HG02571 (cell line): ENCODE results near the gene WNT7B.

ENCODE experiments used
- ATAC-seq: cut with Tn5 transposase; IDR thresholded peaks from one replicate; pipeline ENCODE4 v1.9.1; 2021; ENCODE audit warnings: mild to moderate bottlenecking, moderate library complexity; ENCODE audit not compliant: unreplicated experiment

The WNT7B gene

DNA sequence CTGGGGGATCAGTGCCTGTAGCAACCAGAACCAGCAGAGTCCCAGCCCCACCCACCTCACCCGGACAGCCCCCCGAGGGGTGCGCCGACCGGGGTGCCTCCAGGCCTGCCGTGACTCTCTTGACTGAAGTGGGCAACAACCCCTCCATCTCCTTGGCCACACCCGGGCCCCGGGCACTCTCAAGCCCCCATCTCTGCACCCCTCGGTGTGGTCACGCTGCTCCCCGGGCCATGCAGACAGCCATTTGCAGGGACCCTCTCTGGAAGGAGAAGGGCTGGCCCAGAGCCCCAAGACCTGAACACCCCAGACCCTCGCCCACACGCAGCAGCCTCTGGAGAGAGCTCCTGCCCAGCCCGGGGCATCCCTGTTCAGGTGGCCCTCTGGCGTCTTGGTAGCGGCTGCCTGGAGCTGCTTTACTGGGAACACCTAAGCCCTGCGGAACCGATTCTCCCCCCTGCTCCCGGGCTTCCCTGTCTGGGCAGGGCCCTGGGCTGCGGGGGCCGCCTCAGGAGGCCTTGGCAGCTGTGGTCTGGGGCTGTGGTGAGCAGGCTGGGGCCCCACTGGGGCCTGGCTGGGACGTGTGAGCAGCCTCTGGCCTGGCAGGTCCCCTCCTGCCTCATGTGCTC is 84.9 kb downstream of the WNT7B start:
- ATAC-seq: no peak

GRCh38 chr22:45891471-45891995 is 85.4 kb downstream of the WNT7B start:
- no peak for ATAC-seq

DNA sequence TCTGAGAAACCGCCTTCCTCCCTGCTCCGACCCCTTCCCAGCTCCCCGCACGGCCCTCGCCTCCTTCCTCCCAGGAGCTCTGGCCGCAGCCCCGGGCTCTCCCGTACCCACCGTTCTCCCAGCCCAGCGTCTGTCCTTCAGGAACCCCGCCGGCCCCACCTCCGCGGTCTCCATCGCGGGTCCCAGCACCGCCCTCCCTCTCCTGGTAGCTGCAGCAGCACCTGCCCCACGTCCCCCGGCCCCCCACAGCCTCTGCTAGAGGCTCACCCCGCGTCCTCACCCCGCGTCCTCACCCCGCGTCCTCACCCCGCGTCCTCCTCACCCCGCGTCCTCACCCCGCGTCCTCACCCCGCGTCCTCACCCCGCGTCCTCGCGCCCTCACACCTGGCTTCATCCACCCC is 85.9 kb downstream of the WNT7B start:
- ATAC-seq: no peak

DNA sequence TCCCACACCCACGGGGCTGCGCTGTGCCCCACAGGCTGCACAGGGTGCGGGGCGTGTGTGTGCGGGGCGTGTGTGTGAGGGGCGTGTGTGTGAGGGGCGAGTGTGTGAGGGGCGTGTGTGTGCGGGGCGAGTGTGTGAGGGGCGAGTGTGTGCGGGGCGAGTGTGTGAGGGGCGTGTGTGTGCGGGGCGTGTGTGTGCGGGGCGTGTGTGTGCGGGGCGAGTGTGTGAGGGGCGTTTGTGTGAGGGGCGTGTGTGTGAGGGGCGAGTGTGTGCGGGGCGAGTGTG is 86.7 kb downstream of the WNT7B start:
- no peak for ATAC-seq

GRCh38 chr22:45889539-45890350 is 87.2 kb downstream of the WNT7B start:
- no peak for ATAC-seq

DNA sequence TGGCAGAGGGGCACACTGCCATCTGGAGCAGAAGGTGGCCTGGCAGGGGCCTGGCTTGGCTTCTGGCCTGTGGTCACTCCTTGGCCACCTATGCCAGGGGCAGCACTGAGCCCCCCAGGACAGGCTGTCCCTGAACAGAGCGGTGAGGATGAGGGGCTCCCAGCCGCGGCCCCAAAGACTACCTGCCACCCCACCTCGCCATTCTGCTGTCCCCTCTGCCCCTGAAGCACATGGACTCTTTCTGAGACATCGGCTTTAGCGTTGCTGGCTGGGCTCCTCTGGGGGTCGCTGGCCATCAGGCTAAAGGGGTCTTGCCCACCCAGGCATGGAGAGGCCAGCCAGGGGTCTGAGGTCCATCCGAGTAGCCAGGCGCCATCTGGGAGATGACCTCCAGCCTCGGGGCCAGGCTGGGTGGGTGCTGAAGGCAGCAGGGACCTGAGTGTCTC is 87.8 kb downstream of the WNT7B start:
- ATAC-seq: no peak

- no peak for ATAC-seq
These were observed 88.5 kb downstream of the WNT7B start for GRCh38 chr22:45888221-45889092.

- ATAC-seq: no peak
These were observed 89.5 kb downstream of the WNT7B start for GRCh38 chr22:45887202-45888131.

DNA sequence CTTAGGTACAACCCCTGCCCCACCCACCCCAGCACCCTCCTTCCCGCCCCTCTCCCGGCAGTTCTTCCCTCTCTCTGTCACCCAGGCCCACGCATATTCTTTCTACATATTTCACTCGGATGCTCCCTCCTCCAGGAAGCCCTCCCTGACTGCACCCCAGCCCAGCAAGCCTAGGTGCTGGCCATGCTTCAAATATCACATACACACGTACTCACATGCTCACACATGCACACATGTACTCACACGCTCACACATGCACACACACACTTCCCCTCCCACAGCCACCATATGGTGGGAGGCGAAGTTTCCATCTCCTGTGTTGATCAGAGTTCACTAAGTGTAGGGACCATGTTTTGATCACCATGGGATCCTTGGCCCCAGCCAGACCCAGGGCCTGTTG is 90.4 kb downstream of the WNT7B start:
- ATAC-seq: no peak

DNA sequence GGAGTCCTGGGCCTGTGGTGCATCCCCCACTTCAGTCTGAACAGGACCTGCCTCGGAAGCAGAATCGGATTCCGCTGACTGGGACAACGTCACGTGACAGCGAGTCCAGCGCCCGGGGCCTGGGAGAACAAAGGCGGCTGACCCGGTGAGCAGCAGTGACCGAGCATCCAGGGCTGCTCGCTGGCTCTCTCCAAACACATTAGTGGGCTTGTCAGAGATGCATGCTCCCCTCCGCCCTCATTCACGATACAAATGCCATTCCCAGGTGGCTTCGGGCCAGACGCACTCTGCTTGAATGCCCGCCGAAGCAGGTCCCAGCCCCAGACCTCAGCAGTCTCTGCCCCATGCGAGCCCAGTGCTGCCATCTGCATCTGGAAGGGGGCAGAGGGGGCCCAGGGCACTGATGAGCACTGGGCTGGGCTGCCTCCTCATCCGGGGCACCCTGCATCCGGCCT is 91.0 kb downstream of the WNT7B start:
- no peak for ATAC-seq

DNA sequence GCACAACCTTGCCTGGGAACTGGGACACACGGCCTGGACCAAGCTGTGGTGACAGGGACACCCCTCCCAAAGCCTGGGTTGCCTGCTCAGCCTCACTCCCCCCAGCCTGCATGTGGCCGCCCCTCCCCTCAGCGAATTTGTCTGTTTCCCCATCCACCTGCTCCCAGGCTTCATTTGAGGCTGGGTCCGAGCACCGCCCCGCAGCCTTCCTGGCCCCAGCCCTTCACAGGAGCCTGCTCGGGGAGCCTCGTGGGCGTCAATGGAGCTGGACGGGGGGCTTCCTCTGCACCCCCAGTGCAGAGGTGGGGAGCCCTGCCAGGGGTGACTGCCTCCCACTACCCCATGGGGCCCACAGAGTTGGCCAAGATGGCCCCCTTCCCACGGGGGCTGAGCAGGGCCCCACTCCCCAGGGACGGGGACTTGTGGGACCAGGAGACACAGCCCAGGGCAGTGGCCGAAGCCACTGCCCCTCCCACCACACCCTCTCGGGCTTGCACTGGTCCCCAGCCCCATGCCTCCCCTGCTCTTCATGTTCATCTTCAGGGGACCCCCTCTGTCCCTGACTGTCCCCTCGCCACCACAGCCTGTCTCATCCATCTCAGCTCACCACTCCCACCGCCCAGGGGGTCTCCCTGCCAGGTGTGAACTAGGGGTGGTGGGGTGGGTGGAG is 91.7 kb downstream of the WNT7B start:
- ATAC-seq: no peak

GRCh38 chr22:45884201-45885062 is 92.5 kb downstream of the WNT7B start:
- ATAC-seq: no peak

GRCh38 chr22:45883811-45884170 is 93.2 kb downstream of the WNT7B start:
- ATAC-seq: no peak

DNA sequence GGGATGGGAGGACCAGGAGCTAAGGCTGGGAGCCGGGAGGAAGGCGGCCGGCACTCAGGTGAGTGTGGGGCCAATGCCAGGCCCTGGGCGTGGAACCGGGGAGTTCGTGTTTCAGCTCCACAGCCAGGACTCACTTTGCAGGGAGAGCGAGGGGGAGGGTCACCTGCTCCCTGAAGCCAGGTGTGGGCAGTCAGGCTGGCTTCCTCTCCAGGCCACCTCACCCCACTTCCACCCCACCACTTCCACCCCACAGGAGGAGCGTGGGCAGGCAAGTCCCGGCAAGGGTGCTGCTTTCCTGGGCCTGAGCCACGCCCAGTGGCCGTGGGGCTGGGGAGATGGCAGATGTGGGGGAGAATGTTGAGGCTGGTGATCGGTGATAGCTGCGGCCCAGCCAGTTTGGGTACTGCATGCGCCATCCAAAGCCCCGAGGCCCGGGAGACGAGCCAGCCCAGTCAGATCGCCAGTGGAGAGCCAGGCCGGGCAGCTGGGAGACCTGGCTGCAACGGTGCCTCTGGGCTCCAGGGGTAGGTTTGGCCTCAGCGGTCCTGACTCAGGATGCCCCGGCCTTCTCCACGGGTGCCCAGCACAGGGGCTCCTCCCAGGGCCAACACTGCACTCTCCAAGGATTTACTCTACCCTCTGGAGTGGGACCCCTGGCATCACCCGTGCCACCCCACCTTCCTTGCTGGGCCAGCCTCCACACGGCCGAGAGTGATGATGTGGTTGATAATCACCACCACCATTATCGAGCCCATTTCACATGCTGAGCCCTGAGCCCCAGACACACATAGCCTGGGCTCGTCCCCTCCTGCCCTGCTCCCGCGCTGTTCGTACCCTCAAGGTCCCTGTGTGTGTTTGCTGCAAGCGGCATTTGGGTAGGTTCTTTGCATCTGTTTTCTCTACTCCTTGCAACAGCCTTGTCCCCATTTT is 93.8 kb downstream of the WNT7B start:
- ATAC-seq: no peak

- no peak for ATAC-seq
These were observed 95.5 kb downstream of the WNT7B start for GRCh38 chr22:45881524-45881875.

DNA sequence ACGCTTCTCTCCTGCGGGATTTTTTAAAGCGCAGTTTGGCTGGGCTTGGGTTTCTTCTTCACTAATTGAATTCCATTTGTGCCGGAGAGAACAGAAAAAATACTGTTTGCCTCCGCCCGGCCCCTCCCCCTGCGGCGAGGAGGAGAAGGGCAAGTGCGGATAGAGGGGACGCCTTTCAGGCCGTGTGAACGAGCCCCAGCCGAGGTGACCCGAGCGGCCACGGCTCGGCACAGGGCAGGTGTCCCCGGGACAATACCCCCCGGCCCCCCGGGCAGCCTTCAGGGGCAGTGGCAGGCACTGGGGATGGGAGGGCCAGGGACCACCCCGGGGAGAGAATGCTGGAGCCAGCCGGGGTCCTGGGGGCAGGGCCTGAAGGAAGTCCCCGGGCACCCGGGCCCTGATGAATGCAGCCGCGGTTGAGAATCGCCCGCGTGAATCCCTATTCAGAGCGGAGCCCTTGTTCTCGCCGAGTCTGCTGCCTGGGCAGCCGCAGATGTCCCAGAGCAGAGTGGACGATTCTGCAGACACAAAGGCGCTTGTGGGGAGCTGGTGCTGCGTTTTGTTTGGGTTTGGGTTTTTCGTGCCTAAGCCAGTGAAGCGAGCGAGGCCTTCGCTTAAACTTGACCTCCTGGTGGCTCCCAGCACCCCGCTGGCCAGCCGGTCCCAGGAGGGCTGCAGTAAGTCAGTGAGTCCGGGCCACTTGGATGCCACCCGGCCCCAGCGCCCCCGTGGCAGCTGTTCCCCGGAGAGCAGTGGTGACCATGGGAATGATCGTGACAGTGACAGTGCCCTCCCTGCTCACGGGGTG is 96.0 kb downstream of the WNT7B start:
- ATAC-seq: no peak

GRCh38 chr22:45880091-45880715 is 96.8 kb downstream of the WNT7B start:
- no peak for ATAC-seq
